A673 (cell line): Measurements from ENCODE around the gene RAB3C. TPM values are rescaled to one million over a fixed set of nuclear protein-coding genes. Genes with fewer than 3 reads are reported as not detected.

Experiments
- BruUV-seq: library from RNA; stranded (reverse); fragments of 400-500 nt; replicated peaks from 2 replicates; lab custom pipeline; 2021; lab: Mats Ljungman, UMichigan
- CTCF ChIA-PET: fragments of 300-600 bp; sonication (Branson Sonifier 250); formaldehyde crosslinking; loops from one replicate; lab custom pipeline; 2022; ENCODE audit warnings: antibody characterized with exemption; lab: Charles Lee
- POLR2A ChIA-PET: fragments of 300-600 bp; sonication (Branson Sonifier 250); formaldehyde crosslinking; loops from one replicate; lab custom pipeline; 2022; ENCODE audit warnings: antibody characterized with exemption; ENCODE audit not compliant: low non-redundant PET; lab: Charles Lee
- DNase-seq: peaks from one replicate; pipeline ENCODE4 v3.0.0-alpha.2; 2015; ENCODE audit warnings: low spot score
- H3K27ac ChIP-seq: fragments of 200-600 bp; sonication (generic); 2 replicates; pipeline ENCODE4 v1.5.1; 2016; ENCODE audit warnings: mixed run types, low read depth, mild to moderate bottlenecking, mixed read lengths, antibody characterized with exemption, low read length; ENCODE audit not compliant: poor library complexity, severe bottlenecking
- H3K27me3 ChIP-seq: fragments of 200-600 bp; sonication (generic); replicated peaks from 2 replicates; pipeline ENCODE4 v1.6.1; 2017; ENCODE audit warnings: mixed run types, low read depth, mild to moderate bottlenecking, mixed read lengths, antibody characterized with exemption, low read length; ENCODE audit not compliant: insufficient read depth, poor library complexity
- H3K36me3 ChIP-seq: fragments of 200-600 bp; sonication (generic); 2 replicates; pipeline ENCODE4 v1.6.1; 2016; ENCODE audit warnings: mixed run types, mild to moderate bottlenecking, mixed read lengths, antibody characterized with exemption, low read length; ENCODE audit not compliant: insufficient read depth, poor library complexity, severe bottlenecking
- H3K4me1 ChIP-seq: fragments of 200-600 bp; sonication (generic); 2 replicates; pipeline ENCODE4 v1.6.1; 2017; ENCODE audit warnings: mixed run types, mild to moderate bottlenecking, mixed read lengths, antibody characterized with exemption, low read length; ENCODE audit not compliant: insufficient read depth, poor library complexity, severe bottlenecking
- H3K4me3 ChIP-seq: fragments of 200-600 bp; sonication (generic); 2 replicates; pipeline ENCODE4 v1.5.1; 2016; ENCODE audit warnings: low read depth, mixed run types, mild to moderate bottlenecking, mixed read lengths, low read length; ENCODE audit not compliant: poor library complexity, severe bottlenecking
- H3K9me3 ChIP-seq: fragments of 200-600 bp; sonication (generic); 2 replicates; pipeline ENCODE4 v1.6.1; 2016; ENCODE audit warnings: mixed run types, low read depth, mild to moderate bottlenecking, mixed read lengths, antibody characterized with exemption, low read length; ENCODE audit not compliant: poor library complexity, severe bottlenecking
- CTCF ChIP-seq: fragments of 300-800, 200-600 bp; sonication (generic); conservative IDR thresholded peaks from 2 replicates; pipeline ENCODE4 v1.5.1; 2017; ENCODE audit warnings: low read depth, mild to moderate bottlenecking, antibody characterized with exemption, low read length, moderate library complexity, mixed read lengths
- EZH2 ChIP-seq: fragments of 200-600 bp; sonication (generic); IDR thresholded peaks from 2 replicates; pipeline ENCODE4 v1.6.1; 2017; ENCODE audit warnings: borderline replicate concordance, low read depth, mild to moderate bottlenecking, mixed read lengths, antibody characterized with exemption, low read length; ENCODE audit not compliant: poor library complexity, severe bottlenecking
- intact Hi-C: fragments of 100-400 bp; cut with micrococcal nuclease; formaldehyde crosslinking; loops from one replicate; pipeline ENCODE4 v1.10.0; 2022; ENCODE audit not compliant: unreplicated experiment
- total RNA-seq: library from RNA; stranded (reverse); gene quantifications from 2 replicates; pipeline ENCODE4 v1.2.3, GENCODE V29; 2021

RAB3C gene
- total RNA-seq, 1 experiment from 2014 or later, result 0.64 TPM

- Histone ChIP-seq H3K4me3 (no peak overlapping the region), H3K36me3 (no peaks in the 10 kb centered on the region), H3K27ac (no peak overlapping the region), H3K9me3 (no peaks in the 10 kb centered on the region), H3K27me3 (no peaks in the 10 kb centered on the region), H3K4me1 (no peaks in the 10 kb centered on the region)
- intact Hi-C loops, result no loop called here
- ChIA-PET CTCF (no interaction called here), POLR2A (no interaction called here)
- DNase-seq, result no peak
- TF ChIP-seq EZH2 (no peak), CTCF (no peak)
- no TSS peak for BruUV-seq
Measured at GRCh38 chr5:58834242-58835225, 251.7 kb downstream of the RAB3C start.

GRCh38 chr5:58836351-58836750, 253.5 kb downstream of the RAB3C start:
- no peaks in the 10 kb centered on the region for H3K4me1 ChIP-seq
- no peak overlapping the region for H3K27ac ChIP-seq
- H3K36me3 ChIP-seq, result no peaks in the 10 kb centered on the region
- ChIA-PET POLR2A (no interaction called here), CTCF (no interaction called here)
- no peak overlapping the region for H3K4me3 ChIP-seq
- TF ChIP-seq EZH2 (no peak), CTCF (no peak)
- H3K9me3 ChIP-seq, result no peaks in the 10 kb centered on the region
- intact Hi-C loops, result no loop called here
- no peaks in the 10 kb centered on the region for H3K27me3 ChIP-seq
- BruUV-seq, result no TSS peak
- DNase-seq, result no peak

GRCh38 chr5:58838729-58839128, 255.9 kb downstream of the RAB3C start:
- H3K9me3 ChIP-seq, result no peaks in the 10 kb centered on the region
- H3K36me3 ChIP-seq, result no peaks in the 10 kb centered on the region
- DNase-seq, result no peak
- no peak for TF ChIP-seq EZH2
- TF ChIP-seq CTCF, result no peak
- H3K4me3 ChIP-seq, result no peak overlapping the region
- intact Hi-C loops, result no loop called here
- ChIA-PET CTCF (no interaction called here), POLR2A (no interaction called here)
- no TSS peak for BruUV-seq
- H3K4me1 ChIP-seq, result no peaks in the 10 kb centered on the region
- H3K27me3 ChIP-seq, result no peaks in the 10 kb centered on the region
- no peak overlapping the region for H3K27ac ChIP-seq
